ENCODE measurements around the gene PDGFC. TPM values are rescaled to one million over a fixed set of nuclear protein-coding genes. Genes with fewer than 3 reads are reported as not detected.
A peak's percentile ranks its signal among the peaks of the same experiment; 100 is the strongest.

Gene PDGFC
- total RNA-seq, 1 experiment from 2014 or later = 64.5 TPM

- CTCF ChIA-PET = no interaction called here
- no peaks in the 10 kb centered on the region for H3K9me3 Mint-ChIP-seq (ENCODE audit: low read depth, unreplicated experiment)
- no peaks in the 10 kb centered on the region for H3K27me3 Mint-ChIP-seq (ENCODE audit: unreplicated experiment)
- H3K4me3 Mint-ChIP-seq (ENCODE audit: low read depth, unreplicated experiment) = no peak overlapping the region
- intact Hi-C loops (cut with micrococcal nuclease; ENCODE audit: unreplicated experiment) = no loop called here
- TF ChIP-seq, protein P1, sequence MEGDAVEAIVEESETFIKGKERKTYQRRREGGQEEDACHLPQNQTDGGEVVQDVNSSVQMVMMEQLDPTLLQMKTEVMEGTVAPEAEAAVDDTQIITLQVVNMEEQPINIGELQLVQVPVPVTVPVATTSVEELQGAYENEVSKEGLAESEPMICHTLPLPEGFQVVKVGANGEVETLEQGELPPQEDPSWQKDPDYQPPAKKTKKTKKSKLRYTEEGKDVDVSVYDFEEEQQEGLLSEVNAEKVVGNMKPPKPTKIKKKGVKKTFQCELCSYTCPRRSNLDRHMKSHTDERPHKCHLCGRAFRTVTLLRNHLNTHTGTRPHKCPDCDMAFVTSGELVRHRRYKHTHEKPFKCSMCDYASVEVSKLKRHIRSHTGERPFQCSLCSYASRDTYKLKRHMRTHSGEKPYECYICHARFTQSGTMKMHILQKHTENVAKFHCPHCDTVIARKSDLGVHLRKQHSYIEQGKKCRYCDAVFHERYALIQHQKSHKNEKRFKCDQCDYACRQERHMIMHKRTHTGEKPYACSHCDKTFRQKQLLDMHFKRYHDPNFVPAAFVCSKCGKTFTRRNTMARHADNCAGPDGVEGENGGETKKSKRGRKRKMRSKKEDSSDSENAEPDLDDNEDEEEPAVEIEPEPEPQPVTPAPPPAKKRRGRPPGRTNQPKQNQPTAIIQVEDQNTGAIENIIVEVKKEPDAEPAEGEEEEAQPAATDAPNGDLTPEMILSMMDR (IDR thresholded peaks at IDR 0.05; ENCODE audit: unreplicated experiment) = no peak
- H3K27ac Mint-ChIP-seq (ENCODE audit: unreplicated experiment) = no peak overlapping the region
- no peaks in the 10 kb centered on the region for H3K4me1 Mint-ChIP-seq (ENCODE audit: low read depth, unreplicated experiment)
- no peaks in the 10 kb centered on the region for H3K36me3 Mint-ChIP-seq (ENCODE audit: insufficient read depth, unreplicated experiment)
- DNase-seq = no peak
- BruUV-seq (replicated peaks) = no TSS peak
Observed at GRCh38 chr4:156811286-156811685, 160.3 kb downstream of the PDGFC start.

GRCh38 chr4:156805696-156806095 lies 165.9 kb downstream of the PDGFC start:
- Mint-ChIP-seq H3K36me3 (ENCODE audit: insufficient read depth, unreplicated experiment) (no peaks in the 10 kb centered on the region), H3K4me3 (ENCODE audit: low read depth, unreplicated experiment) (peak overlapping the region; percentile 18), H3K9me3 (ENCODE audit: low read depth, unreplicated experiment) (no peaks in the 10 kb centered on the region), H3K27ac (ENCODE audit: unreplicated experiment) (peak overlapping the region; percentile 70), H3K4me1 (ENCODE audit: low read depth, unreplicated experiment) (peaks cover 20% of the 10 kb centered on the region), H3K27me3 (ENCODE audit: unreplicated experiment) (no peaks in the 10 kb centered on the region)
- TF ChIP-seq, protein P1 (IDR thresholded peaks at IDR 0.05; ENCODE audit: unreplicated experiment) = no peak
- no TSS peak for BruUV-seq (replicated peaks)
- peak; percentile 35 for DNase-seq
- intact Hi-C loops (cut with micrococcal nuclease; ENCODE audit: unreplicated experiment) = no loop called here
- CTCF ChIA-PET = no interaction called here

GRCh38 chr4:156803056-156803455 lies 168.5 kb downstream of the PDGFC start:
- Mint-ChIP-seq H3K4me3 (ENCODE audit: low read depth, unreplicated experiment) (no peak overlapping the region), H3K27ac (ENCODE audit: unreplicated experiment) (no peak overlapping the region), H3K36me3 (ENCODE audit: insufficient read depth, unreplicated experiment) (no peaks in the 10 kb centered on the region), H3K9me3 (ENCODE audit: low read depth, unreplicated experiment) (no peaks in the 10 kb centered on the region), H3K4me1 (ENCODE audit: low read depth, unreplicated experiment) (peaks cover 20% of the 10 kb centered on the region), H3K27me3 (ENCODE audit: unreplicated experiment) (no peaks in the 10 kb centered on the region)
- no peak for DNase-seq
- intact Hi-C loops (cut with micrococcal nuclease; ENCODE audit: unreplicated experiment) = no loop called here
- TF ChIP-seq, protein P1 (IDR thresholded peaks at IDR 0.05; ENCODE audit: unreplicated experiment) = no peak
- CTCF ChIA-PET = no interaction called here
- no TSS peak for BruUV-seq (replicated peaks)

GRCh38 chr4:156800463-156800862 lies 171.1 kb downstream of the PDGFC start:
- Mint-ChIP-seq H3K9me3 (ENCODE audit: low read depth, unreplicated experiment) (no peaks in the 10 kb centered on the region), H3K27me3 (ENCODE audit: unreplicated experiment) (no peaks in the 10 kb centered on the region), H3K27ac (ENCODE audit: unreplicated experiment) (no peak overlapping the region), H3K4me3 (ENCODE audit: low read depth, unreplicated experiment) (no peak overlapping the region), H3K36me3 (ENCODE audit: insufficient read depth, unreplicated experiment) (no peaks in the 10 kb centered on the region), H3K4me1 (ENCODE audit: low read depth, unreplicated experiment) (peaks cover 13% of the 10 kb centered on the region)
- TF ChIP-seq, protein P1 (IDR thresholded peaks at IDR 0.05; ENCODE audit: unreplicated experiment) = no peak
- no peak for DNase-seq
- no TSS peak for BruUV-seq (replicated peaks)
- CTCF ChIA-PET = interaction anchor here (0.9 kb wide), 1 partner anchor 168 kb away, joined by 3 read pairs; no protein-coding TSS in a partner anchor
- intact Hi-C loops (cut with micrococcal nuclease; ENCODE audit: unreplicated experiment) = no loop called here

All from Calu3 (cell line).